Gastrocnemius medialis (tissue), 4 donors: ENCODE measurements around the gene SNX30. TPM values are rescaled to one million over a fixed set of nuclear protein-coding genes. Genes with fewer than 3 reads are reported as not detected.

ENCODE experiments used
- ATAC-seq, 2 donors: fragments of 150-250 bp; one replicate each; pipeline ENCODE4 v1.9.1; 2016
- DNase-seq, 2 donors: peaks; one replicate each; pipeline ENCODE4 v3.0.0-alpha.2; 2019
- H3K27ac ChIP-seq, 4 donors: fragments of 200-600 bp; sonication (generic); 1 replicate in 1 of 4; 2 replicates in 3 of 4; pipeline ENCODE4 v1.5.1; 2016 to 2018; ENCODE audit warnings: mild to moderate bottlenecking in 2 of 4, moderate library complexity in 1 of 4
- H3K27me3 ChIP-seq, 3 donors: fragments of 200-600 bp; sonication (generic) in 2 of 3; 1 replicate in 1 of 3; 2 replicates in 2 of 3; pipeline versions ENCODE4 v1.5.1 to v1.6.0; 2016 to 2019; ENCODE audit warnings: mild to moderate bottlenecking in 1 of 3, moderate library complexity in 1 of 3
- H3K36me3 ChIP-seq, 2 donors: fragments of 200-600 bp; sonication (generic) in 1 of 2; one replicate each; pipeline ENCODE4 v1.5.1; 2017 to 2018
- H3K4me1 ChIP-seq, 2 donors: fragments of 200-600 bp; sonication (generic) in 1 of 2; one replicate each; pipeline ENCODE4 v1.5.1; 2016 to 2017; ENCODE audit warnings: mild to moderate bottlenecking in 2 of 2
- H3K4me3 ChIP-seq, 4 donors: fragments of 200-600 bp; sonication (generic) in 3 of 4; 1 replicate in 1 of 4; 2 replicates in 3 of 4; pipeline ENCODE4 v1.5.1; 2016 to 2019; ENCODE audit warnings: mild to moderate bottlenecking in 2 of 4
- H3K9me3 ChIP-seq, 3 donors: fragments of 200-600 bp; sonication (generic) in 2 of 3; 1 replicate in 1 of 3; 2 replicates in 2 of 3; pipeline ENCODE4 v1.5.1; 2016 to 2019
- CTCF ChIP-seq, 5 experiments: fragments of 450-650 bp in 3 of 5; fragments of 200-600 bp in 2 of 5; sonication (generic) in 2 of 5; IDR thresholded peaks in 4 of 5; conservative IDR thresholded peaks in 1 of 5; 1 replicate in 4 of 5; 2 replicates in 1 of 5; pipeline ENCODE4 v1.5.1; 2016 to 2019; ENCODE audit warnings: antibody characterized with exemption in 5 of 5, mild to moderate bottlenecking in 3 of 5, moderate library complexity in 3 of 5
- POLR2A ChIP-seq, 2 donors: fragments of 450-650 bp; IDR thresholded peaks; one replicate each; pipeline ENCODE4 v1.6.1; 2017; ENCODE audit warnings: antibody characterized with exemption in 2 of 2, mild to moderate bottlenecking in 2 of 2, moderate library complexity in 2 of 2
- in situ Hi-C, 4 donors: fragments of 200-750 bp; cut with MboI; loops; one replicate each; pipeline versions ENCODE4 v1.15.0 to v1.8.0; 2017; ENCODE audit warnings: low sequenced_read_pairs in 4 of 4
- intact Hi-C: fragments of 100-400 bp; cut with DNase I; formaldehyde crosslinking; loops from one replicate; pipeline ENCODE4 v1.15.1; 2023; ENCODE audit warnings: low total_unique reads
- total RNA-seq, 4 donors: library from RNA; depleted of rRNA; stranded (reverse); fragments of >200 nt; gene quantifications; one replicate each; pipeline versions ENCODE4 v1.1.0 to v1.2.3, GENCODE V29; 2016

SNX30 gene
- total RNA-seq, 4 donors from 2014 or later = 2.3 to 6.1 (median 3.9) TPM

- in situ Hi-C loops = loop anchor here in 2 of 4 donors (25.0 kb wide), 1 partner anchor 733 kb away; no protein-coding TSS in a partner anchor
- intact Hi-C loops = loop anchor here (1.0 to 10.0 kb wide), 3 partner anchors 102 to 735 kb away; partner anchors contain the start of gene INIP
- DNase-seq (peak; percentile 50 to 76), ATAC-seq (peak; percentile 97 to 99)
- no peak overlapping the region for H3K4me3 ChIP-seq
- peaks cover 3 to 5% of the 10 kb centered on the region in 2 donors for H3K4me1 ChIP-seq
- H3K36me3 ChIP-seq = no peaks in the 10 kb centered on the region
- peak overlapping the region in 3 of 4 donors; percentile 26 to 50 (median 47) for H3K27ac ChIP-seq
- peak; percentile 55 to 78 (median 70) for TF ChIP-seq CTCF (IDR thresholded peaks at IDR 0.05 in 4 of 5, conservative IDR thresholded peaks at IDR 0.05 in 1 of 5)
- no peak for TF ChIP-seq POLR2A (IDR thresholded peaks at IDR 0.05)
- no peaks in the 10 kb centered on the region for H3K9me3 ChIP-seq
- H3K27me3 ChIP-seq = no peaks in the 10 kb centered on the region
Observed at GRCh38 chr9:112819635-112820496, 69.3 kb downstream of the SNX30 start.

GRCh38 chr9:112820881-112821280, 70.3 kb downstream of the SNX30 start:
- ATAC-seq = no peak
- H3K36me3 ChIP-seq = no peaks in the 10 kb centered on the region
- no peak overlapping the region for H3K4me3 ChIP-seq
- H3K4me1 ChIP-seq = peaks cover 3 to 5% of the 10 kb centered on the region in 2 donors
- no peak overlapping the region for H3K27ac ChIP-seq
- in situ Hi-C loops (loop anchor here in 2 of 4 donors (25.0 kb wide), 1 partner anchor 734 kb away; no protein-coding TSS in a partner anchor), intact Hi-C loops (loop anchor here (10.0 kb wide), 1 partner anchor 736 kb away; no protein-coding TSS in a partner anchor)
- H3K9me3 ChIP-seq = no peaks in the 10 kb centered on the region
- peak in 1 of 5 experiments; percentile 4 for TF ChIP-seq CTCF (IDR thresholded peaks at IDR 0.05 in 4 of 5, conservative IDR thresholded peaks at IDR 0.05 in 1 of 5)
- TF ChIP-seq POLR2A (IDR thresholded peaks at IDR 0.05) = no peak
- H3K27me3 ChIP-seq = no peaks in the 10 kb centered on the region
- no peak for DNase-seq

- Histone ChIP-seq H3K27ac (no peak overlapping the region), H3K9me3 (no peaks in the 10 kb centered on the region), H3K36me3 (no peaks in the 10 kb centered on the region), H3K4me3 (no peak overlapping the region), H3K27me3 (no peaks in the 10 kb centered on the region), H3K4me1 (peaks cover 3 to 5% of the 10 kb centered on the region in 2 donors)
- intact Hi-C loops = loop anchor here (10.0 kb wide), 1 partner anchor 738 kb away; no protein-coding TSS in a partner anchor
- in situ Hi-C loops = loop anchor here in 2 of 4 donors (25.0 kb wide), 1 partner anchor 735 kb away; no protein-coding TSS in a partner anchor
- TF ChIP-seq CTCF (IDR thresholded peaks at IDR 0.05 in 4 of 5, conservative IDR thresholded peaks at IDR 0.05 in 1 of 5) (no peak), POLR2A (IDR thresholded peaks at IDR 0.05) (no peak)
- ATAC-seq (no peak), DNase-seq (no peak)
Observed at GRCh38 chr9:112822618-112823017, 72.1 kb downstream of the SNX30 start.

GRCh38 chr9:112823257-112823656, 72.7 kb downstream of the SNX30 start:
- DNase-seq = no peak
- intact Hi-C loops (loop anchor here (10.0 kb wide), 1 partner anchor 738 kb away; no protein-coding TSS in a partner anchor), in situ Hi-C loops (loop anchor here in 2 of 4 donors (25.0 kb wide), 1 partner anchor 736 kb away; no protein-coding TSS in a partner anchor)
- no peak overlapping the region for H3K27ac ChIP-seq
- no peak overlapping the region for H3K4me3 ChIP-seq
- no peak for ATAC-seq
- H3K36me3 ChIP-seq = no peaks in the 10 kb centered on the region
- peaks cover 3 to 5% of the 10 kb centered on the region in 2 donors for H3K4me1 ChIP-seq
- no peaks in the 10 kb centered on the region for H3K27me3 ChIP-seq
- TF ChIP-seq POLR2A (IDR thresholded peaks at IDR 0.05) = no peak
- no peak for TF ChIP-seq CTCF (IDR thresholded peaks at IDR 0.05 in 4 of 5, conservative IDR thresholded peaks at IDR 0.05 in 1 of 5)
- H3K9me3 ChIP-seq = no peaks in the 10 kb centered on the region
